ENCODE measurements around the gene TSPAN3. TPM values are rescaled to one million over a fixed set of nuclear protein-coding genes. Genes with fewer than 3 reads are reported as not detected.

TSPAN3 gene
- total and polyA plus RNA-seq, 2 donors (not counting 3 experiments of a cell fraction or from before 2014, with no cell fraction given), result 215 to 606 TPM

- ChIA-PET CTCF (interaction anchor here (0.8 to 1.4 kb wide), 3 partner anchors 9 to 526 kb away, joined by 3 to 4 read pairs (median 3); no protein-coding TSS in a partner anchor), POLR2A (interaction anchor here (0.6 kb wide), 1 partner anchor 50 kb away, joined by 3 read pairs; no protein-coding TSS in a partner anchor)
- Histone ChIP-seq H4K20me1 (replicated peaks; ENCODE audit: control insufficient read depth, extremely low read depth, insufficient read depth, low read length) (no peaks in the 10 kb centered on the region), H3K27ac (ENCODE audit: insufficient read depth, low read depth, low read length) (no peak overlapping the region), H3K27me3 (ENCODE audit: control insufficient read depth in 2 of 2, insufficient read depth in 2 of 2, low read length in 2 of 2) (no peaks in the 10 kb centered on the region), H3K79me2 (ENCODE audit: control insufficient read depth, insufficient read depth, low read length) (no peaks in the 10 kb centered on the region), H3K36me3 (ENCODE audit: control insufficient read depth in 2 of 2, extremely low read depth in 1 of 2, insufficient read depth in 2 of 2, low read length in 2 of 2) (no peaks in the 10 kb centered on the region), H3K9ac (replicated peaks; ENCODE audit: extremely low read depth, insufficient read depth, low read length) (no peak overlapping the region), H3K4me2 (ENCODE audit: insufficient read depth, low read length) (no peak overlapping the region), H3K9me3 (replicated peaks; ENCODE audit: control insufficient read depth, insufficient read depth, low read length) (no peaks in the 10 kb centered on the region), H2AFZ (ENCODE audit: low read depth, low read length) (no peak overlapping the region), H3K4me3 (replicated peaks in 1 of 3; ENCODE audit: insufficient read depth in 1 of 3, low read depth in 1 of 3, low read length in 3 of 3) (no peak overlapping the region), H3K9me1 (replicated peaks; ENCODE audit: control insufficient read depth, extremely low read depth, insufficient read depth, low read length) (no peaks in the 10 kb centered on the region), H3K4me1 (ENCODE audit: control insufficient read depth, extremely low read depth, insufficient read depth, low read length) (peaks cover 6% of the 10 kb centered on the region)
- dilution Hi-C loops (cut with MboI; ENCODE audit: extremely low pct_ligation_motif_present, low sequenced_read_pairs), result no loop called here
- TF ChIP-seq POLR2A (IDR thresholded peaks at IDR 0.05; ENCODE audit: low read depth, low read length), result no peak
- TF ChIP-seq CTCF (IDR thresholded peaks at IDR 0.05; ENCODE audit: extremely low read depth in 1 of 2, insufficient read depth in 1 of 2, low read depth in 1 of 2, low read length in 2 of 2), result no peak
- TF ChIP-seq MAX (IDR thresholded peaks at IDR 0.05; ENCODE audit: insufficient read depth, insufficient read length), result no peak
- no peak for TF ChIP-seq MYC (IDR thresholded peaks at IDR 0.05; ENCODE audit: low read depth, low read length)
- no peak for TF ChIP-seq FOS (IDR thresholded peaks at IDR 0.05; ENCODE audit: borderline replicate concordance, insufficient read depth, low read length)
- FAIRE-seq (no peak), DNase-seq (ENCODE audit: low read depth, low spot score) (no peak)
- no TSS peak for BruUV-seq (replicated peaks)
- intact Hi-C loops (cut with micrococcal nuclease), result no loop called here
Observed at GRCh38 chr15:77017091-77017660, 53.7 kb downstream of the TSPAN3 start.

- BruUV-seq (replicated peaks), result no TSS peak
- no peak for DNase-seq (ENCODE audit: low read depth, low spot score)
- no peaks in the 10 kb centered on the region for H3K79me2 ChIP-seq (ENCODE audit: control insufficient read depth, insufficient read depth, low read length)
- CTCF ChIA-PET, result interaction anchor here (0.8 to 1.5 kb wide), 4 partner anchors 8 to 527 kb away, joined by 3 to 7 read pairs (median 4); no protein-coding TSS in a partner anchor
- intact Hi-C loops (cut with micrococcal nuclease), result no loop called here
- H3K9me3 ChIP-seq (replicated peaks; ENCODE audit: control insufficient read depth, insufficient read depth, low read length), result no peaks in the 10 kb centered on the region
- H3K4me3 ChIP-seq (replicated peaks in 1 of 3; ENCODE audit: insufficient read depth in 1 of 3, low read depth in 1 of 3, low read length in 3 of 3), result no peak overlapping the region
- H4K20me1 ChIP-seq (replicated peaks; ENCODE audit: control insufficient read depth, extremely low read depth, insufficient read depth, low read length), result no peaks in the 10 kb centered on the region
- H3K4me1 ChIP-seq (ENCODE audit: control insufficient read depth, extremely low read depth, insufficient read depth, low read length), result no peaks in the 10 kb centered on the region
- TF ChIP-seq MAX (IDR thresholded peaks at IDR 0.05; ENCODE audit: insufficient read depth, insufficient read length) (no peak), MYC (IDR thresholded peaks at IDR 0.05; ENCODE audit: low read depth, low read length) (no peak), JUN (IDR thresholded peaks at IDR 0.05; ENCODE audit: borderline replicate concordance, insufficient read depth, insufficient read length, low read depth) (no peak), EZH2 (IDR thresholded peaks at IDR 0.05; ENCODE audit: borderline replicate concordance, low read depth, low read length, severe bottlenecking) (no peak), GATA2 (IDR thresholded peaks at IDR 0.05; ENCODE audit: insufficient read depth, insufficient read length, low read depth, low read length) (no peak), CTCF (IDR thresholded peaks at IDR 0.05; ENCODE audit: extremely low read depth in 1 of 2, insufficient read depth in 1 of 2, low read depth in 1 of 2, low read length in 2 of 2) (no peak), POLR2A (IDR thresholded peaks at IDR 0.05; ENCODE audit: low read depth, low read length) (no peak), FOS (IDR thresholded peaks at IDR 0.05; ENCODE audit: borderline replicate concordance, insufficient read depth, low read length) (no peak), POLR2AphosphoS5 (IDR thresholded peaks at IDR 0.05; ENCODE audit: insufficient read depth, low read depth, low read length) (no peak)
- no peaks in the 10 kb centered on the region for H3K27me3 ChIP-seq (ENCODE audit: control insufficient read depth in 2 of 2, insufficient read depth in 2 of 2, low read length in 2 of 2)
- dilution Hi-C loops (cut with MboI; ENCODE audit: extremely low pct_ligation_motif_present, low sequenced_read_pairs), result no loop called here
- H3K27ac ChIP-seq (ENCODE audit: insufficient read depth, low read depth, low read length), result no peak overlapping the region
- no peak overlapping the region for H2AFZ ChIP-seq (ENCODE audit: low read depth, low read length)
- FAIRE-seq, result no peak
- no peak overlapping the region for H3K9ac ChIP-seq (replicated peaks; ENCODE audit: extremely low read depth, insufficient read depth, low read length)
- no peaks in the 10 kb centered on the region for H3K36me3 ChIP-seq (ENCODE audit: control insufficient read depth in 2 of 2, extremely low read depth in 1 of 2, insufficient read depth in 2 of 2, low read length in 2 of 2)
- H3K9me1 ChIP-seq (replicated peaks; ENCODE audit: control insufficient read depth, extremely low read depth, insufficient read depth, low read length), result no peaks in the 10 kb centered on the region
- H3K4me2 ChIP-seq (ENCODE audit: insufficient read depth, low read length), result no peak overlapping the region
- POLR2A ChIA-PET, result no interaction called here
Observed at GRCh38 chr15:77016321-77016695, 54.6 kb downstream of the TSPAN3 start.

All from endothelial cell of umbilical vein (primary cell).